Astrocyte (in vitro differentiated cells and primary cell): ENCODE measurements around the gene POLR1C.

Experiments used
- CTCF ChIP-seq: IDR thresholded peaks from 2 replicates; pipeline ENCODE4 v1.5.1; 2011; ENCODE audit warnings: low read depth, mild to moderate bottlenecking, inconsistent platforms, low read length, moderate library complexity; ENCODE audit not compliant: insufficient read depth
- EZH2 ChIP-seq: IDR thresholded peaks from 2 replicates; pipeline ENCODE4 v1.6.1; 2012; ENCODE audit warnings: mild to moderate bottlenecking, low read length, inconsistent platforms; ENCODE audit not compliant: insufficient read depth

DNA sequence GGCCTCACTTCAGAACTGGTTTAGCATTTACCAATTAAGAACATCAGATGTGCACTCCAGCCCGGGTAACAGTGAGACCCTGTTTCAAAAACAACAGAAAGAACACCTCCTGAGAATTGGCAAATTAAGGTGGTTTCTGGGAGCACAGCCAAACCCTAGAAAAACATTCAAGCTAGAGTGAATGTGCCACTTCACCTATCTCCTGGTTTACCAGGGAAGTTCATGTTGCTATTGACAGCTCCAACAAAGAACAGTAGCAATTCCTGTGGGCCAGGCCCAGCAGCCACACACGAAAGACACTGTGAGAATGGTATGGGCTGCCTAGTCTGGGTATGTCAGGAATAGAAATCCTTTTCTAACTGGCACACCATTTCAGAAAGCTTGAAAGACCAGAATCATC lies 4.9 kb downstream of the POLR1C start:
- TF ChIP-seq EZH2 (no peak), CTCF (no peak)
